Mucosa of gallbladder (tissue), 1 donor: Measurements from ENCODE around the gene WDR36. TPM values are rescaled to one million over a fixed set of nuclear protein-coding genes. Genes with fewer than 3 reads are reported as not detected.
"Not testable (repeated sequence)": the region's sequence is repeated elsewhere in the genome, so short reads cannot be mapped to it uniquely, and the experiment has no call there.

Experiments used
- DNase-seq: peaks from one replicate; pipeline ENCODE4 v3.0.0-alpha.2; 2020; ENCODE audit warnings: low spot score
- total RNA-seq: library from RNA; stranded (reverse); gene quantifications from one replicate; pipeline ENCODE4 v1.2.1, GENCODE V29; 2021
- donor health status: DM: no; HTN: no; CAD: no.

The WDR36 gene
- total RNA-seq, 1 donor from 2014 or later, result 19.5 TPM

GRCh38 chr5:111135363-111135762, 43.2 kb downstream of the WDR36 start:
- no peak for DNase-seq

GRCh38 chr5:111135946-111136345, 43.8 kb downstream of the WDR36 start:
- DNase-seq, result no peak

GRCh38 chr5:111138096-111138495, 45.9 kb downstream of the WDR36 start:
- DNase-seq, result no peak

- DNase-seq, result not testable (repeated sequence)
Measured at GRCh38 chr5:111141471-111141870, 49.3 kb downstream of the WDR36 start.

GRCh38 chr5:111142932-111143331, 50.8 kb downstream of the WDR36 start:
- DNase-seq, result no peak

GRCh38 chr5:111143910-111144309, 51.8 kb downstream of the WDR36 start:
- DNase-seq, result peak; percentile 21

- no peak for DNase-seq
Measured at GRCh38 chr5:111144352-111144930, 52.3 kb downstream of the WDR36 start.

GRCh38 chr5:111146053-111146452, 53.9 kb downstream of the WDR36 start:
- DNase-seq, result no peak

- DNase-seq, result no peak
Measured at GRCh38 chr5:111147502-111147901, 55.4 kb downstream of the WDR36 start.

- no peak for DNase-seq
Measured at GRCh38 chr5:111151998-111152397, 59.9 kb downstream of the WDR36 start.

GRCh38 chr5:111153483-111153882, 61.3 kb downstream of the WDR36 start:
- no peak for DNase-seq

GRCh38 chr5:111153945-111154344, 61.8 kb downstream of the WDR36 start:
- DNase-seq, result no peak

- DNase-seq, result peak; percentile 82
Measured at GRCh38 chr5:111158105-111158744, 66.1 kb downstream of the WDR36 start.

- DNase-seq, result no peak
Measured at GRCh38 chr5:111159845-111160244, 67.7 kb downstream of the WDR36 start.

- no peak for DNase-seq
Measured at GRCh38 chr5:111163000-111163399, 70.9 kb downstream of the WDR36 start.

- DNase-seq, result no peak
Measured at GRCh38 chr5:111165058-111165457, 72.9 kb downstream of the WDR36 start.

- DNase-seq, result no peak
Measured at GRCh38 chr5:111167551-111167950, 75.4 kb downstream of the WDR36 start.

- DNase-seq, result no peak
Measured at GRCh38 chr5:111168608-111169007, 76.5 kb downstream of the WDR36 start.

GRCh38 chr5:111169269-111169668, 77.1 kb downstream of the WDR36 start:
- DNase-seq, result no peak

- no peak for DNase-seq
Measured at GRCh38 chr5:111170279-111170678, 78.1 kb downstream of the WDR36 start.

GRCh38 chr5:111172504-111172903, 80.4 kb downstream of the WDR36 start:
- no peak for DNase-seq

- DNase-seq, result no peak
Measured at GRCh38 chr5:111173476-111173875, 81.3 kb downstream of the WDR36 start.
